ENCODE data around the gene SIVA1. TPM values are rescaled to one million over a fixed set of nuclear protein-coding genes. Genes with fewer than 3 reads are reported as not detected.

SIVA1 gene
- total and polyA plus RNA-seq, 2 of the 8 experiments (the other 6 are each of a cell fraction or from before 2014, with no cell fraction given): 123 to 589 TPM

GRCh38 chr14:104800015-104800770, 47.2 kb downstream of the SIVA1 start (continued):
- TF ChIP-seq HDAC2 (IDR thresholded peaks at IDR 0.05; ENCODE audit: borderline replicate concordance in 1 of 2, low read depth in 2 of 2, low read length in 2 of 2): no peak
- TF ChIP-seq TAF7 (optimal IDR thresholded peaks at IDR 0.05; ENCODE audit: borderline replicate concordance, low read depth, low read length): peak; percentile 3
- TF ChIP-seq SP4 (IDR thresholded peaks at IDR 0.05; ENCODE audit: low read length): no peak
- 0 out of 2 replicates have a peak, but pooled peaks have one; percentile 41 for TF ChIP-seq TAF1 (IDR thresholded peaks at IDR 0.05; ENCODE audit: low read depth, low read length)
- no peak for TF ChIP-seq CTCF (IDR thresholded peaks at IDR 0.05; ENCODE audit: control extremely low read depth in 1 of 3, insufficient read depth in 1 of 3, low read depth in 1 of 3, low read length in 3 of 3)
- TF ChIP-seq ATF3 (IDR thresholded peaks at IDR 0.05; ENCODE audit: insufficient read depth, low read depth, low read length): no peak
- no peak for TF ChIP-seq SIX5 (IDR thresholded peaks at IDR 0.05; ENCODE audit: low read depth, low read length)
- TF ChIP-seq BRCA1 (IDR thresholded peaks at IDR 0.05; ENCODE audit: low read depth, low read length): peak; percentile 73
- peak; percentile 41 for TF ChIP-seq MAX (IDR thresholded peaks at IDR 0.05)
- TF ChIP-seq CREB1 (IDR thresholded peaks at IDR 0.05): peak; percentile 29; the same call in 1 of the 2 replicates
